Activated T-helper 17 cell treated with anti-CD3 and anti-CD28 coated beads, Interleukin-2, amount 50 U/mL, for 72 hours (primary cell): Measurements from ENCODE around the gene ABCC5. TPM values are rescaled to one million over a fixed set of nuclear protein-coding genes. Genes with fewer than 3 reads are reported as not detected.

Experiments
- ATAC-seq: fragments of 150-1000 bp; cut with Tn5 transposase; replicated peaks from 2 replicates; pipeline ENCODE4 v1.10.0; 2021; ENCODE audit warnings: mild to moderate bottlenecking, moderate library complexity
- H3K27ac Mint-ChIP-seq: one replicate; pipeline ENCODE4 v1.8.0; 2022; ENCODE audit warnings: mixed read lengths
- H3K27me3 Mint-ChIP-seq: one replicate; pipeline ENCODE4 v1.8.0; 2022; ENCODE audit warnings: mixed read lengths
- H3K36me3 Mint-ChIP-seq: one replicate; pipeline ENCODE4 v1.8.0; 2022; ENCODE audit warnings: low read depth, mild to moderate bottlenecking, mixed read lengths
- H3K4me1 Mint-ChIP-seq: one replicate; pipeline ENCODE4 v1.8.0; 2022; ENCODE audit warnings: mixed read lengths
- H3K4me3 Mint-ChIP-seq: one replicate; pipeline ENCODE4 v1.8.0; 2022; ENCODE audit warnings: mild to moderate bottlenecking, mixed read lengths
- H3K9me3 Mint-ChIP-seq: one replicate; pipeline ENCODE4 v1.8.0; 2022; ENCODE audit warnings: mixed read lengths
- total RNA-seq, 2 donors: library from RNA; stranded (reverse); gene quantifications; one replicate each; pipeline ENCODE4 v1.2.3, GENCODE V29; 2022

Gene ABCC5
- total RNA-seq, 2 donors from 2014 or later = 9.1 to 14.8 TPM

- Mint-ChIP-seq H3K9me3 (no peaks in the 10 kb centered on the region), H3K4me3 (no peak overlapping the region), H3K4me1 (peaks cover 20% of the 10 kb centered on the region), H3K27me3 (no peaks in the 10 kb centered on the region), H3K27ac (peak overlapping the region; percentile 64), H3K36me3 (peaks cover 20% of the 10 kb centered on the region)
- no peak for ATAC-seq
Measured at GRCh38 chr3:184005941-184006507, 11.7 kb downstream of the ABCC5 start.

GRCh38 chr3:184004476-184004875, 13.2 kb downstream of the ABCC5 start:
- H3K9me3 Mint-ChIP-seq = no peaks in the 10 kb centered on the region
- no peak overlapping the region for H3K27ac Mint-ChIP-seq
- no peak for ATAC-seq
- peaks cover 10% of the 10 kb centered on the region for H3K36me3 Mint-ChIP-seq
- H3K4me3 Mint-ChIP-seq = no peak overlapping the region
- no peaks in the 10 kb centered on the region for H3K27me3 Mint-ChIP-seq
- H3K4me1 Mint-ChIP-seq = peaks cover 20% of the 10 kb centered on the region

GRCh38 chr3:184003187-184003967, 14.3 kb downstream of the ABCC5 start:
- ATAC-seq = no peak
- Mint-ChIP-seq H3K4me1 (peaks cover 20% of the 10 kb centered on the region), H3K27ac (peak overlapping the region; percentile 8), H3K4me3 (no peak overlapping the region), H3K27me3 (no peaks in the 10 kb centered on the region), H3K9me3 (no peaks in the 10 kb centered on the region), H3K36me3 (peaks cover 5% of the 10 kb centered on the region)

GRCh38 chr3:184002469-184002868, 15.2 kb downstream of the ABCC5 start:
- no peak overlapping the region for H3K27ac Mint-ChIP-seq
- H3K4me3 Mint-ChIP-seq = no peak overlapping the region
- peaks cover 20% of the 10 kb centered on the region for H3K4me1 Mint-ChIP-seq
- H3K9me3 Mint-ChIP-seq = no peaks in the 10 kb centered on the region
- peaks cover 5% of the 10 kb centered on the region for H3K36me3 Mint-ChIP-seq
- ATAC-seq = no peak
- H3K27me3 Mint-ChIP-seq = no peaks in the 10 kb centered on the region

DNA sequence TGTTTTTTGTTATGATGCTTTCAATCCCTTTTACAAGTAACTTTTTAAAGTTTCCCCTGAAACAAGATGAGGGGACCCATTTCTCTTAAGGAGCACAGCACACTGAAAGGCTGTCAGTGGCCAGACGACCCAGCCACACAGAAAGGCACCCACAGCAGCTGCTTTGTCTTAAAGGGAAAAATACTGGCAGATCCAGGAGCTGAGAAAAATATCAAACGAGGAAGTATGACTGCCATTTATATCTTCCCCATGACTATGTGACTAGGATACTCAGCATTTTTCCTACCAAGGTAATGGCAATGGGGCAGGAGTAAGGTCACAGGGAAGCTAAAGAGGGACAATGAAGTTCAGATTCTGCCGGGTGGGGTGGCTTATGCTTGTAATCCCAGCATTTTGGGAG, 15.9 kb downstream of the ABCC5 start:
- Mint-ChIP-seq H3K36me3 (peaks cover 5% of the 10 kb centered on the region), H3K4me1 (peaks cover 20% of the 10 kb centered on the region), H3K27ac (no peak overlapping the region), H3K9me3 (no peaks in the 10 kb centered on the region), H3K27me3 (no peaks in the 10 kb centered on the region), H3K4me3 (no peak overlapping the region)
- no peak for ATAC-seq

- Mint-ChIP-seq H3K9me3 (no peaks in the 10 kb centered on the region), H3K27me3 (no peaks in the 10 kb centered on the region), H3K4me1 (no peaks in the 10 kb centered on the region), H3K4me3 (no peak overlapping the region), H3K36me3 (peaks cover 25% of the 10 kb centered on the region), H3K27ac (no peak overlapping the region)
- no peak for ATAC-seq
Measured at GRCh38 chr3:183991403-183991802, 26.3 kb downstream of the ABCC5 start.

DNA sequence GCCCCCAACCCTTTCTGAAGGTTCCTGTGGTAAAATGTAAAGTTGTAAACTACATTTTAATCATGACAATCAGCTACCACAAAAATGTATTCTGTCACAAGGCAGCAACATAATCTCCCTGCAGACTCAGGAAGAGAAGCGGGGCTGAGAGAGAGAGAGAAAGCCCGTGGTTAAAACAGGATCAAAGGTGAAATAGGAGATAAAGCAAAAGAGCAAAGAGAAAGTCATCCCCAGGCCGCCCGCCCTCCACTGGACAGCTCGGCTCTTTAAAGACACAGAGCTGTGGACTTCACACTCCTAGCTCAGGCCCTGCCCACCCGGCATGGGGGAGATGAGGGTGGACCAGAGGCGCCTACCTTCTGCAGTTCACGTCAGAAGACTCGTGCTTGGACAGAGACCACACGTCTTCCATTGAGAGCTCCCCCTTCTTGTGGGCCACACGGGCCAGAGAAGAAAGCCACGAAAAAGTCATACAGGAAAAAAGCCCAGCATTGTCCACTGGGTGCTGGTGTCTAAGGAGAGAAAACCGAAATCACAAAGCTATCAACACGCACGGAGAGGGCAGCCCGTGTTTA, 29.4 kb downstream of the ABCC5 start:
- H3K4me1 Mint-ChIP-seq = no peaks in the 10 kb centered on the region
- no peak for ATAC-seq
- no peaks in the 10 kb centered on the region for H3K27me3 Mint-ChIP-seq
- peaks cover 51% of the 10 kb centered on the region for H3K36me3 Mint-ChIP-seq
- H3K9me3 Mint-ChIP-seq = no peaks in the 10 kb centered on the region
- H3K27ac Mint-ChIP-seq = no peak overlapping the region
- no peak overlapping the region for H3K4me3 Mint-ChIP-seq

DNA sequence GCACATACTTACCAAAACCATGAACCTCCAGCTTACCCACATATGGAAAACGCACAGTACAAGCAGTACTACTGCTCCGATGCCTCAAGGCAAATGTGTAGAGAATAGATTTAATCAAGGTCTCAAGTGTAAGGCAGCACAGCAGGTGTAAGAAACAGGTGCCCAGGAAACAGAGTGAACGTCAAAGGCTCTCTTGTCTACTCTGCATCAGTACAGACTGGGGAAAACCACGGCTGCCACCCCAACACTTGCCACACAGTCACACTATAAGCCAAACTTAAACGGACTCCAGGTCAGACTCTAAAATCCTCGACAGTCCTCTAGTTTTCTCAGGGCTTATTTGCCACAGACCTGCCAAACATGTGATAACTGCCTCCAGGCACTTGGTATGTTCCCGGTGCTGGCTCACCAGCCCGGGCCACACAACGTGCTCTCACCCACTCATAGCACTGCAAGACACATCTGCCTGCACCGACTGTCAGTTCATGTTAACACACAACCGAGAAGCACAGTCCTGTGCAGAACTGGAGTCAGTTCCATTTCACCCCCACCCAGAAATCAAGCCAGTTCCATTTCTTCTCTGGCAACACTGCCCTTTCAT, 30.6 kb downstream of the ABCC5 start:
- Mint-ChIP-seq H3K36me3 (peaks cover 61% of the 10 kb centered on the region), H3K27me3 (no peaks in the 10 kb centered on the region), H3K9me3 (no peaks in the 10 kb centered on the region), H3K4me1 (no peaks in the 10 kb centered on the region), H3K27ac (no peak overlapping the region), H3K4me3 (no peak overlapping the region)
- ATAC-seq = no peak

DNA sequence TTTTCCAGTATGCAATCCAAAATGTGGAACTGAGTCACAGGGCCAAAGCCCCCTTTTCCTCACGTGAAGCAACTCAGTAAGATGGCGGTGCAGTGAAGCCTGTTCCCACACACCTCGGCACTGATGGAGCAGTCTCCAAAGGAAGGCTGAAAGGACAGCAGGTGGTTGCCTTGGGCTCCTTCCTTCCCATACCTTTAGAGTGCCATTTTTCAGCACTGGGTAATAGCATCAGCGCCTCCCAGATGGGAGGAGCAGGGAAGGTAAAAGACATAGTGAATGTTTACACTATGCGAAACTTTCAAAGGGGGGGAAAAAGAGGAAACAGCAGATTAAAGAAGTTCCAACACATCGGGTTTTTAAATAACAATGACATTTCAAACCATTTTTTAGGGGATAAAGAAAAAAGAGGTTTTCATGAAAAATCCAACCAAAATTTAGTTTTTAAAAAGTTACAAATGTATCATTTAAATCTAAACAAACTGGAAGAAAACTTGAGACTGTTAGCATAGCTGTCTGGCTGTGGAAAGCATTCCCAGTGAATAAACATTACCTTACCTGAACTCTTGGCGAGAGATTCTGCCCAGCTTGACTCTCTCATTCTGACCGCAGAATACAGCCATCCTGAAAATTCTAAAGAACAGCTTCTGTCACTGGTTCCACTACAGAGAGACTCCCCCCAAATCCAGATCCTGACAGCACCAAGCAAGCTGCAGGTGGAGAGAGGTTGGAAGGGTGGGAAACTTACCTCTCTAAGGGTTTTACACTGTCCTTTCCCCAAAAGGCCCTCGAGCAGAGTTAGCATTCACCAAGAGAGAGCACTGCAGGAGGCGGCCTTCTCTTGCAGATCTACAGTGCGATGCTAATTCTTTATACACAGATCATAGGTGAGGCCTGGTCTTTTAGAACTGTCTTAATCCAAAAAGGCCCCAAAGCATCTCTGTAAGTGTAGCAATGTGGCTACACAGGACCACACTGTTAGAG, 32.6 kb downstream of the ABCC5 start:
- Mint-ChIP-seq H3K36me3 (peaks cover 71% of the 10 kb centered on the region), H3K9me3 (no peaks in the 10 kb centered on the region), H3K27me3 (no peaks in the 10 kb centered on the region), H3K4me3 (no peak overlapping the region), H3K4me1 (no peaks in the 10 kb centered on the region), H3K27ac (no peak overlapping the region)
- no peak for ATAC-seq

GRCh38 chr3:183984127-183984740, 33.5 kb downstream of the ABCC5 start:
- no peaks in the 10 kb centered on the region for H3K27me3 Mint-ChIP-seq
- H3K4me3 Mint-ChIP-seq = no peak overlapping the region
- peaks cover 69% of the 10 kb centered on the region for H3K36me3 Mint-ChIP-seq
- ATAC-seq = no peak
- no peak overlapping the region for H3K27ac Mint-ChIP-seq
- H3K4me1 Mint-ChIP-seq = no peaks in the 10 kb centered on the region
- no peaks in the 10 kb centered on the region for H3K9me3 Mint-ChIP-seq

DNA sequence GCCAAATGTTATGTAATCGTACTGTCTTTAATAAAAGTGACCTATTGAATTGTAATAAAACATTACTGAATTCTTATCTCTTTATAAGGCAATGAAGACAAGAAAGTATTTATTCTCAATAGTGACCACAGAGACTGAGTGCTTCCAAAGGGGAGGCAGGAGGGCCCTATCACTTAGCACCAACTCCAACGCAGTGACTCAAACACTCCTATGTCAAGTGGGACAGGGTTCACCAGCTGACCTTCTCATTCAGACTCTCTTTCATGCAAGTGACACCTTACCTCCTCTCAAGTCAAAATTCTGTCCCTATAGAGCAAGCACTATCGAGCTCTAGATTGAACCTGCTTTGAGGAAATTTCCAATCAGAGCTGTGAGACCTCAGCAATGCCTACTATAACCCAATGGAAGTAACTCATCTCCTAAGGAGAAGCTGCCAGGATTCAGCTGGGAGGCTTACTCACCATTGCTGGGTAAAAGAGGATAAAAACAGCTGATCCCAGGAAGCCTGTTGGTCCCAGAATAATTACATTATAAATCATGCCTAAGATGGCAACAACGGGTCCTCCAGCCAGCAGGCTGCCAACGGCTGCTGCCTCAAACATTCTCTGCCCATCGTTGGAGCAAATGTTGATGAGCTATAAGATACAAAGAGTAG, 35.6 kb downstream of the ABCC5 start:
- peaks cover 57% of the 10 kb centered on the region for H3K36me3 Mint-ChIP-seq
- no peak for ATAC-seq
- H3K27ac Mint-ChIP-seq = no peak overlapping the region
- no peaks in the 10 kb centered on the region for H3K9me3 Mint-ChIP-seq
- H3K27me3 Mint-ChIP-seq = no peaks in the 10 kb centered on the region
- no peaks in the 10 kb centered on the region for H3K4me1 Mint-ChIP-seq
- H3K4me3 Mint-ChIP-seq = no peak overlapping the region

GRCh38 chr3:183980403-183980802, 37.3 kb downstream of the ABCC5 start:
- ATAC-seq = no peak
- no peak overlapping the region for H3K4me3 Mint-ChIP-seq
- no peaks in the 10 kb centered on the region for H3K9me3 Mint-ChIP-seq
- no peak overlapping the region for H3K27ac Mint-ChIP-seq
- H3K27me3 Mint-ChIP-seq = no peaks in the 10 kb centered on the region
- peaks cover 48% of the 10 kb centered on the region for H3K36me3 Mint-ChIP-seq
- no peaks in the 10 kb centered on the region for H3K4me1 Mint-ChIP-seq

- no peak overlapping the region for H3K27ac Mint-ChIP-seq
- ATAC-seq = no peak
- H3K27me3 Mint-ChIP-seq = no peaks in the 10 kb centered on the region
- H3K36me3 Mint-ChIP-seq = peaks cover 8% of the 10 kb centered on the region
- no peak overlapping the region for H3K4me3 Mint-ChIP-seq
- H3K9me3 Mint-ChIP-seq = no peaks in the 10 kb centered on the region
- no peaks in the 10 kb centered on the region for H3K4me1 Mint-ChIP-seq
Measured at GRCh38 chr3:183975981-183976662, 41.6 kb downstream of the ABCC5 start.
